ENCODE measurements around the gene KIF1A.
"Not testable (repeated sequence)": the region's sequence is repeated elsewhere in the genome, so short reads cannot be mapped to it uniquely, and the experiment has no call there.

KIF1A gene

GRCh38 chr2:240703417-240704341 is 116.3 kb downstream of the KIF1A start:
- no peak for DNase-seq (ENCODE audit: low read depth)

- DNase-seq (ENCODE audit: low read depth), result no peak
Observed at GRCh38 chr2:240702640-240703011, 117.4 kb downstream of the KIF1A start.

- DNase-seq (ENCODE audit: low read depth), result no peak
Observed at GRCh38 chr2:240701736-240702639, 118.0 kb downstream of the KIF1A start.

GRCh38 chr2:240701091-240701735 is 118.8 kb downstream of the KIF1A start:
- DNase-seq (ENCODE audit: low read depth), result no peak

GRCh38 chr2:240700616-240701015 is 119.4 kb downstream of the KIF1A start:
- DNase-seq (ENCODE audit: low read depth), result not testable (repeated sequence)

GRCh38 chr2:240699835-240700234 is 120.2 kb downstream of the KIF1A start:
- not testable (repeated sequence) for DNase-seq (ENCODE audit: low read depth)

GRCh38 chr2:240698852-240699561 is 121.0 kb downstream of the KIF1A start:
- DNase-seq (ENCODE audit: low read depth), result not testable (repeated sequence)

- DNase-seq (ENCODE audit: low read depth), result not testable (repeated sequence)
Observed at GRCh38 chr2:240696469-240696868, 123.5 kb downstream of the KIF1A start.

- DNase-seq (ENCODE audit: low read depth), result not testable (repeated sequence)
Observed at GRCh38 chr2:240695593-240695992, 124.4 kb downstream of the KIF1A start.

GRCh38 chr2:240694304-240694703 is 125.7 kb downstream of the KIF1A start:
- not testable (repeated sequence) for DNase-seq (ENCODE audit: low read depth)

GRCh38 chr2:240692583-240693561 is 127.1 kb downstream of the KIF1A start:
- DNase-seq (ENCODE audit: low read depth), result not testable (repeated sequence)

GRCh38 chr2:240691631-240692420 is 128.2 kb downstream of the KIF1A start, which contains the start of gene AQP12A:
TSS of gene AQP12A (plus strand) at chr2:240691866. CDS start at chr2:240691914, 48 bp downstream.
- DNase-seq (ENCODE audit: low read depth), result not testable (repeated sequence)

GRCh38 chr2:240691075-240691427 is 129.0 kb downstream of the KIF1A start:
- not testable (repeated sequence) for DNase-seq (ENCODE audit: low read depth)

GRCh38 chr2:240690421-240691074 is 129.5 kb downstream of the KIF1A start:
- DNase-seq (ENCODE audit: low read depth), result not testable (repeated sequence)

GRCh38 chr2:240689975-240690374 is 130.0 kb downstream of the KIF1A start:
- no peak for DNase-seq (ENCODE audit: low read depth)

GRCh38 chr2:240688553-240688919 is 131.5 kb downstream of the KIF1A start:
- no peak for DNase-seq (ENCODE audit: low read depth)

- no peak for DNase-seq (ENCODE audit: low read depth)
Observed at GRCh38 chr2:240687741-240688552, 132.1 kb downstream of the KIF1A start.

All from stimulated activated CD8-positive, alpha-beta memory T cell treated with anti-CD3 and anti-CD28 coated beads, Interleukin-7, amount 100 ng/mL, for 24 hours (primary cell).